HG02870 (cell line): ENCODE results near the gene REXO1.

Source experiments
- ATAC-seq: cut with Tn5 transposase; IDR thresholded peaks from one replicate; pipeline ENCODE4 v1.9.1; 2021; ENCODE audit warnings: mild to moderate bottlenecking, moderate library complexity; ENCODE audit not compliant: unreplicated experiment

REXO1 gene

GRCh38 chr19:1860821-1861598 lies 12.7 kb upstream of the REXO1 start:
- ATAC-seq: no peak

DNA sequence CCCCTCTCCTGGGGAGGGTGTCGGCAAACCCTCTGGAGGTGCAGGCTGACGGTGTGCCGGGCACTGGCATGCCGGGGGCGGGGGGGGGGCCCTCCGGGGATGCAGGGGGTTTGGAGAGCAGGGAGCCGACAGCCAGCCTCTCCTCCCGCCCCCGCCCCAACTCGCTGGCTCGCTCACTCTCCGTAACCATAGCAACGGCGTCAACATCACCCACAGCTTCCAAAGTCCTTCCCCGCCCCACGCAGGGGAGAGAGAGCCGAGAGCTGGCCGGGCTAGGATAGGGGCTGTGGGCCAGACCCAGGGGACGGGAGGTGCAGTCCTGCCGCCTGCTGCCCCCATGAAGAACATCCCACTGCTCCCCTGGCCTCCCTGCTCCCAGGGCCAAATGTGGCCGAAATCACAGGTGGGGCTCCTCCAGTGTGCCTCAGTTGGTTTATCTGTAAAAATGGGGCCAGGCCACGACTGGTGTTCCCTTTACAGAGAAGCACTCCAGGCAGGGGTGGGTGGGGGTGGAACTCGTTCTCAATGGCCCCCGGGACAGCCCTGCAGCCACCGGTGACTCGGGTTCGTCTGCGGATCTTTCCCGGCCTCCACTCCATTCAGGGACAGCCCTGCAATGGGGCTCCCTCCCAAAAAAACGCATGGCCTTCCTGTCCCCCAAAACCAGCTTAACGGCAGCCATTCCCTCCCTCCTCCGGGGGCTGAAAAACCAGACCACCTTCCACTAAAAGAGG lies 11.9 kb upstream of the REXO1 start:
- no peak for ATAC-seq

DNA sequence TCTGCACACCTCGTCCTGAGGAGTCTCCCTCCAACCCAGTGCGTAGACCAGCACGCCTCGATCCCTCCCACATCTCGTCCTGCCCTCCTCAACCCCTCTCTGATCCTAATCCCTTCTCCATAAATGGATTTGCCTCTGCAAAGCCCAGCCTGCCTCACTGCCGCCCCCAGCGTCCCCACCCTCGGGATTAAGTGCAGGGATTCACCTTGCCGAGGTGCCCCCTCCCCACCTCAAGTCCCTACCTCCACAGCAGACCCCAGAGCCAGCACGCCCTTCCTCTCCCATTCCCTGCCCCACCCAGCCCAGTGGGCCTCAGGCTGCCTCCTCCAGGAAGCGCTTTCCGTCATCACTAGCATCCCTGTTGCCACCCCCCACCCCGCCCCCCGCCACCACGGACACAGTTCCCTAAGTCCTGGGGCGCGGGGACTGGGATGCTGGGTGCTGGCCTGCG lies 11.1 kb upstream of the REXO1 start:
- no peak for ATAC-seq

GRCh38 chr19:1858412-1859081 lies 10.3 kb upstream of the REXO1 start:
- ATAC-seq: no peak

GRCh38 chr19:1857648-1858326 lies 9.5 kb upstream of the REXO1 start:
- no peak for ATAC-seq

GRCh38 chr19:1856698-1857603 lies 8.7 kb upstream of the REXO1 start:
- ATAC-seq: no peak

DNA sequence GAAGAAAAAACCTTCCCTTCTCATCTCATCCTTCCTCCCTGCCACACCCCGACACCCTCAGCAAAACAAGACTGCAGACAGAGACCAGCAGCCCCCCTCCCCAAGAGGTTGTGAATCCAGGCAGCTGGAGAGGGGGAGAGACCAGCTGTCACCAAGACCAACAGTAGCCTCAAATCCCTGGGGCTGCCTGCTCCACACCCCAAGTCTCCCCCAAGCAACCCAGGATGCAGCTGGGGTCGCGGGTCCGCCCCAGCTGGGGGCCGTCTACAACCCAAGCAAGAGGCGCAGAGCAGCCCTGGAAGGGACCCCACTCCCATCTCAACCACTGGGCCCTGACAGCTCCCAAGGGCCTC lies 8.0 kb upstream of the REXO1 start:
- ATAC-seq: no peak

DNA sequence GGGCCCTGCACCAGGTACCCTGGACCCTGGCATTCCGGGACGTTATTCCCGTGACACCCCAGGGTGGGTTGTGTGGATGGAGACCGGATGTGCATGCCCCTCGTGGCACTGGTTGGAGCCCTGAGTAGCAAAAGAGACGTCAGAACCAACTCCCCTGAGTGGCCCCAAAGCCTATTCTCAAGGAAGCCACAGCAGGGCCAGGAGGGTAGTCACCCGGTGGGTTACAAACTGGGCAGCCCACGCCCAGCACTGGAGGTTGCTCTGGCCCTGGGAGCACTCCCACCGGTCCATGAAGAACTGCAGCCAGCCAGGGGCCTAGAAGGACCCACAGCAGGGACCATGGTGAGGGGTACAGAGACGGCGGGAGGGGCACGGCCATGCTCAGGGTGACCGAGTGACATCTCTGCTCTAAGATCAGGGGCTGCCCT lies 7.6 kb upstream of the REXO1 start:
- no peak for ATAC-seq

GRCh38 chr19:1855040-1855827 lies 7.0 kb upstream of the REXO1 start:
- no peak for ATAC-seq

GRCh38 chr19:1854542-1855039 lies 6.3 kb upstream of the REXO1 start:
- no peak for ATAC-seq

GRCh38 chr19:1854039-1854541 lies 5.8 kb upstream of the REXO1 start:
- ATAC-seq: no peak

DNA sequence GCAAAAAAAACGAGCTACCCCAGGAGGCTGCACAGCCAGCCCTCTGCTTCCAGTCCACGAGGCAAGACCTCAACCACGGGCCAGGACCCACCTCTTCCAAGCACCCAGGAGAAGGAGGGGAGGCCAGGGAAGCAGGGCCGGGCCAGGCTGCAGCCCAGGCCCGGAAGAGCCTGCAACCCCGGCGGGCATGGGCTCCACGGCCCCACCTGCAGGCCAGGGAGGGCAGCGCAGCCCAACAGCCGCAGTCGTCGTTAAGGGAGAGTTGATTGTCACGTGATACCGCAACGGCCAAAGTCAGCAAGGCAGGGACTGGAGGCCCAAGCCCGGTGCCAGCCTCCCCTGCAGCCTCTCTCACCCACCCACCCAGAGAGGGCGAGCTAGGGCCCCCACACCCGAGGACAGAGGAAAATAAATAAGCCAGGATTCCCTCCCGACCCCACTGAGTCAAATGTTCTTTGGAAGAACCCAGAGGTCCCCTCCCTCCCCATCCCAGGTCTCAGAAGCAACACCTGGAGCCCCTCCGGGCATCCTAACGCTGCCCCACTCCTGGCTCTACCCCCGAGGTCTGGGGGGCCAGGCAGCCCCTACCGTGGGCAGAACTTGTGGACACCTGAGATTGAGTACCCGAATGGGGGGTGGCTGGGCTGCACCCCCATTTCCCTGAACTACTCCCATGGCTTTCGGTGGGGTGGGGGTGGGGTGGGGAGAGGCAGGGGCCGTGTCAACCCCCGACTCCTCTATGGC lies 5.2 kb upstream of the REXO1 start:
- no peak for ATAC-seq

DNA sequence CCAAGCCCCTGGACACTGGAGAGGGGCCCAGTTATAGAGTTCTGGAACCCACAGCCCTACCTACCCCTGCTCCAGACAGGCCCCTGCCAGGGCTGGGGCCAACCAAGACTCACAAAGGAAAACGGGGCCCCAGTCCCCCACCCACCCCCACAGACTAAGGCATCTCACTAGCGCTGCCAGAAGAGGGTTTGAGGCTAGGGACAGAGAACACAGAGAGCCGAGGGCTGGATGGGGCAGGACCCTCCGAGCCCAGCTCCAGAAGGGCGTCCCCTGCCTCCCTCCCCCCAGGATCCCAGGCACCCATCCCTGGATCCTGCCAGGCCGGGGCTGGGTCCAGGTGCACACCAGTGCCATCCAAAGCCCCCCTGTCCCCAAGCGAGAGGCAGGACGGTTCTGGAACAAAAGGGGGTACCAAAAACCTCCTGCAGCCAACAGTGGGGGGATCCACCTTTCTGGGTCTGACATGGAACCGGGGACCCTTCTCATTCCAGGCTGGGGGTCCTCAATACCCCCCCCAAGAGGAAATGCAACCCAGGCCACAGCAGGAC lies 4.4 kb upstream of the REXO1 start:
- no peak for ATAC-seq

DNA sequence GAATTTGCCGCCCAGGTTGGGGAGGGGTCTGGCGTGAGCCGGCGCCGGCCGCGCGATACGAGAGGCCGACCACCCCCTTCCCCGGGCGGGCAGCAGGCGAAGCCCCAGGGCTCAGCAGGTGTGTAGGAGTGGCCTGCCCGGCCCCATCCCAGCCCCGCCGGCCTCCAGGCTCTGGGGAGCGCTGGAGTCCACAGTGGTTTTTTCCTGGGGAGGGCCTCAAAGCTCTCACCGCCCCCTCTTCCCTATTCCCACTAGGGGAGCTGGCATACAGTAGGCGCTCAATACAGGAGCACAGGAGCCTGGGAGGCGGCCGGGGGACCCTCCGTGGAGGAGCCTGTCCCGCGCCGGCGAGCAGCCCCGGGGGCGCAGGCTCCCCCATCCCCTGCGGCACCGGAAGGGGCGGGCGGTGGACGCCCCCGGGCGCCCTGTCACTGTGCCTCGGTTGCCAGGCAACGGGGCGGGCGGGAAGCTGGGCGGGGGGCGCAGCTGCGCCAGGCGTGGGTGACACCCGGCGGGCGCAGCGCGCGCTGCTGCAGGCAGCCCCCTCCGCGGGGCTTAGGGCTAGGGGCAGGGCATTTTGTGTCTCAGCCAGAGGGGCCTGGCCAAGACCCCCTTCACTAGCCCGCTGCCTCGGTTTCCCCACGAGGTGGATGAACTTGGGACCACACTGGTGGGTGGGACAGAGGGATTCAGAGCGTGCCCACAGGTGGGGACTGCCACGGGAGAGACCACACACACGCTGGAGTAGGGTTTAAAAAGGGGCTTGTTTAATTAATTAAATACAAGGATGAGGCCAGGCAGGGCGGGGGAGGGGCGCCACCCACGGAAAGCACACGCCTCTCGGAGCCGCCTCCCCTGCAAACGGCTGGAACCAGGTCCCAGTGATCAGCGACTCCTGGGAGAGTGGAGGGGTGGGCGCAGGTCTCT lies 3.6 kb upstream of the REXO1 start:
- no peak for ATAC-seq

DNA sequence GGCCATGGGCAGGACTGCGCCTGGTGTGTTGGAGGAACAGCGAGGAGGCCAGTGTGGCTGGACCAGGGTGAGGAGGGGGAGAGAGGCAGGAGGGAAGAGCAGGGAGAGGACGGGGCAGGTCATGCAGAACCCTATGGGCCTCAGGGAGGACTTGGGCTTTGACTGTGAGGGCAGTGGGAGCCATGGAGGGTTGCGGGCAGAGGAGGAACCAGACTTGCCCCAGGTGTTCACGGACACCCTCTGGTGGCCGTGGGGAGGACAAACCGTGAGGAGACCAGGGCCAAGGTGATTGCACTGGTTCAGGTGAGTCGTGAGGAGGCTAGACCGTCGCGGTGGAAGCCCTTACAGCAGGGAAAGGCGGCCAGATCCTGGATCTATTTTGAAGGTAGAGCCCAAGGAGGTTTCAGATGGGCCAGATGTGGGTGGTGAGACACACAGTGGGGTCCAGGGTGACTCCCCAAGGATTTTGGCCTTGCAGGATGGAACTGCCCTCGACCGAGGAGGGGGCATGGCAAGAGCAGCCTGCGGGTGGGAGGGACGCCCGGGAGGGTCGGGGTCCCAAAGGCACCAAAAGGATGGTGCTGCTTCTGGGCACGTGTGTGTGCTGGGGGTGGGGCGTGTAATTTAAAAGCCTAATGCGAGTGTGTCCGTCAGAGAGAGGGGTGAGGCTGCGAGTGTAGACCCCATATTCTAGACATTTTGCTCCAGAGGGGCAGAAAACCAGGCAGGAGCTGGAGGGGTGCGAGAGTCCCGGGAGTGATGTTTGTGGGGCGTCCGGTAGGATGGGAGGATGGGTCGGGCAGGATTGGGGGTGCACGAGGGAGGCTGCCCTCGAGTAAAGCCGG lies 2.7 kb upstream of the REXO1 start:
- no peak for ATAC-seq

DNA sequence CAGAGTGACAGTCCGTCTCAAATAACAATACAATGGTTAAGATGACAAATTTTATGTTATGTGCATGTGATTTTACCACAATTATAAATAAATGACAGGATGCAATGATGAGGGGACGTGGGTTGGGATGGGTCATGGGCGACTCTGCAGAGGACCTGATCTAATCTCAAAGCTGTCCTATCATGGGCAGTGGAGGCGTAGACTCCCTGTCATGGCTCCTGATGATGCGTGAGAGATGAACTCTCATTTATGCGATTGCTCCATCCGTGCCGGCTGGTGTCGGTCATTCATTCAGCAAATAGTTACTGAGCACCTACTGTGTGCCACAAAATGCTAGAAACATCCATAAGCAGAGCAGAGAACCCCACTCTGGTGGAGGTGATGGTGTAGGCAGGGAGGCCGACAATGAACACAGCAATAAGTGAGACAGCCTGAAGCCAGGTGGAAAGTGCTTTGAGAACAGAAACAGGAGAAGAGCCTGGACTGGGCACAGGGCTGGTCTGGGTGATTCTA lies 1.7 kb upstream of the REXO1 start:
- no peak for ATAC-seq
